Activated naive CD4-positive, alpha-beta T cell treated with anti-CD3 and anti-CD28 coated beads for 36 hours (primary cell): ENCODE measurements around the gene CAMSAP3. TPM values are rescaled to one million over a fixed set of nuclear protein-coding genes. Genes with fewer than 3 reads are reported as not detected.
"Not testable (repeated sequence)": the region's sequence is repeated elsewhere in the genome, so short reads cannot be mapped to it uniquely, and the experiment has no call there.

ENCODE experiments used
- CTCF ChIA-PET: fragments of 350-600 bp; sonication (Branson Sonifier 250); formaldehyde crosslinking; loops from one replicate; lab custom pipeline; 2021; ENCODE audit warnings: antibody characterized with exemption; lab: Charles Lee
- DNase-seq: peaks from one replicate; pipeline ENCODE4 v3.0.0-alpha.2; 2020
- H3K27ac Mint-ChIP-seq: one replicate; pipeline ENCODE4 v1.8.0; 2021; ENCODE audit warnings: mild to moderate bottlenecking, mixed read lengths
- H3K27me3 Mint-ChIP-seq: one replicate; pipeline ENCODE4 v1.8.0; 2021; ENCODE audit warnings: low read depth, mixed read lengths
- H3K36me3 Mint-ChIP-seq: one replicate; pipeline ENCODE4 v1.8.0; 2021; ENCODE audit warnings: low read depth, mixed read lengths
- H3K4me1 Mint-ChIP-seq: one replicate; pipeline ENCODE4 v1.8.0; 2021; ENCODE audit warnings: low read depth, mixed read lengths
- H3K4me3 Mint-ChIP-seq: one replicate; pipeline ENCODE4 v1.8.0; 2021; ENCODE audit warnings: mild to moderate bottlenecking, moderate library complexity, mixed read lengths
- H3K9me3 Mint-ChIP-seq: one replicate; pipeline ENCODE4 v1.8.0; 2021; ENCODE audit warnings: mixed read lengths
- intact Hi-C: fragments of 100-400 bp; cut with micrococcal nuclease; formaldehyde crosslinking; loops from one replicate; pipeline ENCODE4 v1.15.1; 2023
- total RNA-seq, 2 experiments: library from RNA; stranded (reverse); gene quantifications; one replicate each; pipeline ENCODE4 v1.2.3, GENCODE V29; 2021

CAMSAP3 gene
- total RNA-seq, 2 experiments from 2014 or later: 0.24 to 0.30 TPM

DNA sequence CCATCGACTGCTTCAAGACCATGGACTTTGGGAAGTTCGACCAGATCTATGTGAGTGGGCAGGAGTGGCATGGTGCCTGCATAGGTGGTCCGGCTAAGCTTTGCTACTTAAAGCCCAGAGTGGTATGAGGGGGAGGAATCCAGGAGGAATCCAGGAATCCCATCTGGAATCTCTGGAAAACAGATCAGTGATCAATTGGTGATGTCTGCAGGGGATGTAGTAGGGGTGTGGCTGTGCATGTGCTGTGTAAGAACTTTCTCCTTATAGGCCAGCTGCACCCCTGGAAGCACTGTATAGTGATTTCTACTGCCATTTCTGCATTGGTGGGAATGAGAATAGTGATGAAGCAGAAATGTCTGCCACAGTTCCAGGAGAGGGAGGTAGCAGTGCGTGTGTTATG is 36.6 kb upstream of the CAMSAP3 start:
- intact Hi-C loops: no loop called here
- no peaks in the 10 kb centered on the region for H3K9me3 Mint-ChIP-seq
- CTCF ChIA-PET: no interaction called here
- no peak overlapping the region for H3K27ac Mint-ChIP-seq
- H3K27me3 Mint-ChIP-seq: no peaks in the 10 kb centered on the region
- DNase-seq: no peak
- no peaks in the 10 kb centered on the region for H3K4me1 Mint-ChIP-seq
- peaks cover 27% of the 10 kb centered on the region for H3K36me3 Mint-ChIP-seq
- H3K4me3 Mint-ChIP-seq: no peak overlapping the region

- no peaks in the 10 kb centered on the region for H3K9me3 Mint-ChIP-seq
- H3K4me1 Mint-ChIP-seq: no peaks in the 10 kb centered on the region
- no peak for DNase-seq
- H3K27ac Mint-ChIP-seq: no peak overlapping the region
- CTCF ChIA-PET: interaction anchor here (0.7 kb wide), 1 partner anchor 240 kb away, joined by 3 read pairs; no protein-coding TSS in a partner anchor
- intact Hi-C loops: no loop called here
- H3K36me3 Mint-ChIP-seq: peaks cover 27% of the 10 kb centered on the region
- no peak overlapping the region for H3K4me3 Mint-ChIP-seq
- no peaks in the 10 kb centered on the region for H3K27me3 Mint-ChIP-seq
These were observed 35.4 kb upstream of the CAMSAP3 start for GRCh38 chr19:7560255-7560654.

GRCh38 chr19:7561325-7561724 is 34.3 kb upstream of the CAMSAP3 start:
- no peak for DNase-seq
- Mint-ChIP-seq H3K36me3 (peaks cover 25% of the 10 kb centered on the region), H3K4me1 (no peaks in the 10 kb centered on the region), H3K27ac (no peak overlapping the region), H3K4me3 (no peak overlapping the region), H3K9me3 (no peaks in the 10 kb centered on the region), H3K27me3 (no peaks in the 10 kb centered on the region)
- CTCF ChIA-PET: no interaction called here
- intact Hi-C loops: no loop called here

- Mint-ChIP-seq H3K9me3 (no peaks in the 10 kb centered on the region), H3K36me3 (peaks cover 18% of the 10 kb centered on the region), H3K27me3 (no peaks in the 10 kb centered on the region), H3K27ac (no peak overlapping the region), H3K4me1 (no peaks in the 10 kb centered on the region), H3K4me3 (no peak overlapping the region)
- DNase-seq: no peak
- CTCF ChIA-PET: no interaction called here
- intact Hi-C loops: no loop called here
These were observed 32.8 kb upstream of the CAMSAP3 start for GRCh38 chr19:7562646-7563393.

DNA sequence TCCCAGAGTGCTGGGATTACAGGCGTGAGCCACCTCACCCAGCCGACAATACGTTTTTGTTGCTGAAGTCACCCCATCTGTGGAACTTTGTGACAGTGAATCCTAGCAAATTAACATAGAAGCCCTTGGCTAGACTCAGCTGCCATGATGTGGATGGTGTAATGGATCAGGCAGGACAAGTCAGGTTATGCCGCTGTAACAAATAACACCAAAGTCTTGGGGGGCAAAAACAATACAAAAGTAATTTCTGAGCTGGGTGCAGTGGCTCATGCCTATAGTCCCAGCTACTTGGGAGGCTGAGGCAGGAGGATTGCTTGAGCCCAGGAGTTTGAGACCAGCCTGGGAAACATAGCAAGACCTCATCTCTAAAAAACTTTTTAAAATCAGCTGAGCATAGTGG is 30.8 kb upstream of the CAMSAP3 start:
- CTCF ChIA-PET: interaction anchor here (1.9 kb wide), 1 partner anchor 116 kb away, joined by 5 read pairs; the partner anchor contains the start of gene TRAPPC5
- Mint-ChIP-seq H3K4me1 (no peaks in the 10 kb centered on the region), H3K27me3 (no peaks in the 10 kb centered on the region), H3K36me3 (peaks cover 10% of the 10 kb centered on the region), H3K9me3 (no peaks in the 10 kb centered on the region), H3K27ac (no peak overlapping the region), H3K4me3 (no peak overlapping the region)
- no peak for DNase-seq
- intact Hi-C loops: no loop called here

- no peak for DNase-seq
- H3K27ac Mint-ChIP-seq: no peak overlapping the region
- no peak overlapping the region for H3K4me3 Mint-ChIP-seq
- H3K36me3 Mint-ChIP-seq: peaks cover 7% of the 10 kb centered on the region
- H3K4me1 Mint-ChIP-seq: no peaks in the 10 kb centered on the region
- intact Hi-C loops: no loop called here
- H3K27me3 Mint-ChIP-seq: no peaks in the 10 kb centered on the region
- CTCF ChIA-PET: interaction anchor here (0.6 to 4.2 kb wide), 5 partner anchors 31 to 234 kb away, joined by 3 to 36 read pairs (median 4); partner anchors contain the start of genes PET100, TRAPPC5 and XAB2
- no peaks in the 10 kb centered on the region for H3K9me3 Mint-ChIP-seq
These were observed 30.3 kb upstream of the CAMSAP3 start for GRCh38 chr19:7565332-7565731.

DNA sequence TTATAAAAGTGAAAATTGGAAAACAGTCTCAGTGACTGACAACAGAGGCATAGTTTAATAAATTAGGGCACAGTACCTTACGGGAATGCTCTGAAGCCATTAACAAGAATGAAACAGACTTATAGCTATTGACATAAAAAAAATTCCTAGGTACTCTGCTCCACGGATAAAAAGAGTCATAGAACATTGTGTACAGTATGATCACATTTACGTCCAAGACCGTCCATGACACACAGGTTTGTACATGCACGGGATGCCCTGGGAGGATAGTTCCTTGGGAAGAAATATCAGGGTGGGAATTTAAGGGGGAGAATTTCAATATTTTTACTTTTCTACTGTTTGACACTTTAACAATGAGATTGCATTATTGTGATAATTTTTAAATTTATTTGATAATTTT is 24.9 kb upstream of the CAMSAP3 start:
- no peak overlapping the region for H3K27ac Mint-ChIP-seq
- H3K4me1 Mint-ChIP-seq: no peaks in the 10 kb centered on the region
- intact Hi-C loops: no loop called here
- CTCF ChIA-PET: interaction anchor here (0.6 kb wide), 1 partner anchor 240 kb away, joined by 3 read pairs; no protein-coding TSS in a partner anchor
- no peaks in the 10 kb centered on the region for H3K36me3 Mint-ChIP-seq
- no peak overlapping the region for H3K4me3 Mint-ChIP-seq
- no peaks in the 10 kb centered on the region for H3K9me3 Mint-ChIP-seq
- H3K27me3 Mint-ChIP-seq: no peaks in the 10 kb centered on the region
- DNase-seq: no peak

- H3K27ac Mint-ChIP-seq: no peak overlapping the region
- no peaks in the 10 kb centered on the region for H3K4me1 Mint-ChIP-seq
- H3K4me3 Mint-ChIP-seq: no peak overlapping the region
- H3K36me3 Mint-ChIP-seq: no peaks in the 10 kb centered on the region
- CTCF ChIA-PET: no interaction called here
- H3K27me3 Mint-ChIP-seq: peaks cover 4% of the 10 kb centered on the region
- no peak for DNase-seq
- intact Hi-C loops: no loop called here
- no peaks in the 10 kb centered on the region for H3K9me3 Mint-ChIP-seq
These were observed 20.1 kb upstream of the CAMSAP3 start for GRCh38 chr19:7575434-7576040.

GRCh38 chr19:7577422-7577821 is 18.2 kb upstream of the CAMSAP3 start:
- H3K27ac Mint-ChIP-seq, H3K36me3 Mint-ChIP-seq, intact Hi-C loops, H3K4me1 Mint-ChIP-seq, DNase-seq, H3K9me3 Mint-ChIP-seq, H3K27me3 Mint-ChIP-seq, H3K4me3 Mint-ChIP-seq: not testable (repeated sequence)
- CTCF ChIA-PET: interaction anchor here (0.6 to 2.3 kb wide), 2 partner anchors 9 to 161 kb away, joined by 3 to 6 read pairs; no protein-coding TSS in a partner anchor

DNA sequence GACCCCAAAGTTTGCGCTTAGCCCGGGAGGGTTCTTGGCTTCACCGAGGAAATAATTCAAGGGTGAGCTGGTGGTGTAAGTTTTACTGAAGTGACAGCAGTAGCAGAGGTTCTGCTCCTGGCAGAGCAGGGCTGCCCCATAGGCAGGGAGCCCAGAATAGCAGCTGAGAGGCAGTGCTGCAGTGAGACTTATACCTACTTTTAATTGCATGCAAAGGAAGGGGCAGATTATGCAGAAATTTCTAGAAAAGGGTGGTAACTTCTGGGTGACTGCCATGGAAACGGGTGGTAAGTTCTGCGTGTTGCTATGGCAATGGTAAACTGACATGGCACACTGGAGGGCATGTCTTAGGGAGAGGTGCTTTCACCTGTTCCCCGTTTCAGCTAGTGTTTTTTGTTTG is 17.5 kb upstream of the CAMSAP3 start:
- intact Hi-C loops: no loop called here
- no peaks in the 10 kb centered on the region for H3K36me3 Mint-ChIP-seq
- H3K9me3 Mint-ChIP-seq: no peaks in the 10 kb centered on the region
- peaks cover 4% of the 10 kb centered on the region for H3K27me3 Mint-ChIP-seq
- H3K4me3 Mint-ChIP-seq: no peak overlapping the region
- no peak overlapping the region for H3K27ac Mint-ChIP-seq
- H3K4me1 Mint-ChIP-seq: no peaks in the 10 kb centered on the region
- no peak for DNase-seq
- CTCF ChIA-PET: interaction anchor here (2.3 kb wide), 1 partner anchor 10 kb away, joined by 6 read pairs; no protein-coding TSS in a partner anchor

DNA sequence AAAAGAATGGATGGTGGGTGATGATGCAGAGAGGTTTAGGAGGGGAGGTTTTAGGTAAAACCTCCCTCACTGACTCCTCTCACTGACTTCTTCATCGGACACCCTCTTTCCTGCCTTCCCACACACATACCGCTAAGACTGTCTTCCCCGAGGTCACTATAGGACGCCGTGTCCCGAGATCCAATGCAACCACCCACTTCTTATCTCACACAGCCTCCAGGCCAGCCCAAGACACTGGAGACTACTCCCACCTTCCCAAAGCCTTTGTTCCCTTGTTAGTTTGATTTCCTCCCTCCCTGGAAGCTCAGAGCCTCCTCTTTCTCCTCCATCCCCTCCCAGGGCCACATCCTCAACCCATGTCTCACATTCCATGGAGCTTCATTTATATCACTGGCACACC is 16.5 kb upstream of the CAMSAP3 start:
- Mint-ChIP-seq H3K36me3 (no peaks in the 10 kb centered on the region), H3K27me3 (peaks cover 4% of the 10 kb centered on the region), H3K4me3 (no peak overlapping the region), H3K4me1 (no peaks in the 10 kb centered on the region), H3K9me3 (no peaks in the 10 kb centered on the region), H3K27ac (no peak overlapping the region)
- intact Hi-C loops: no loop called here
- CTCF ChIA-PET: interaction anchor here (2.3 kb wide), 1 partner anchor 11 kb away, joined by 6 read pairs; no protein-coding TSS in a partner anchor
- DNase-seq: no peak

DNA sequence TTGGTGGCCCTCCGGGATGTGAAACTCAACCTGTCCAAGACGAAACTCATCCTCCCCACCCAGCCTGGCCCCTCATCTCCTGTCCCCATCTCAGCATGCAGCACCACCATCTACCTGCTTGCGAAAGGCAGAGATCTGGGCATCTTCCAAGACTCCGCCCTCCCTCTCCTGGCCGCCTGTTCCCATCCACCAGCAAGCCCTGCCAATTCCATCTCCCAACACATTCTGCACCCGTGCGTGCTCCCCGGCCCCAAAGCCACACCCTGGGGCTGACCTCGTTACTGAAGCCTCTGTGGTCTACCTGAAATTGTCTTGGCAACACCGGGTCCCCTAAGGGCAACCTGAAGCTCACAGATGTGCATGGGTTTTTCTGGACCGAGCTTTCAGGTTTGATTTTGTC is 13.2 kb upstream of the CAMSAP3 start:
- H3K4me1 Mint-ChIP-seq: no peaks in the 10 kb centered on the region
- no peaks in the 10 kb centered on the region for H3K36me3 Mint-ChIP-seq
- H3K27ac Mint-ChIP-seq: no peak overlapping the region
- no peak for DNase-seq
- no peaks in the 10 kb centered on the region for H3K9me3 Mint-ChIP-seq
- intact Hi-C loops: no loop called here
- CTCF ChIA-PET: interaction anchor here (1.6 kb wide), 1 partner anchor 14 kb away, joined by 4 read pairs; no protein-coding TSS in a partner anchor
- no peak overlapping the region for H3K4me3 Mint-ChIP-seq
- H3K27me3 Mint-ChIP-seq: no peaks in the 10 kb centered on the region
